ENCODE measurements around the gene ENTPD6. TPM values are rescaled to one million over a fixed set of nuclear protein-coding genes. Genes with fewer than 3 reads are reported as not detected.
"Not testable (repeated sequence)": the region's sequence is repeated elsewhere in the genome, so short reads cannot be mapped to it uniquely, and the experiment has no call there.

Gene ENTPD6
- total RNA-seq, 1 donor from 2014 or later: 73.4 TPM

DNA sequence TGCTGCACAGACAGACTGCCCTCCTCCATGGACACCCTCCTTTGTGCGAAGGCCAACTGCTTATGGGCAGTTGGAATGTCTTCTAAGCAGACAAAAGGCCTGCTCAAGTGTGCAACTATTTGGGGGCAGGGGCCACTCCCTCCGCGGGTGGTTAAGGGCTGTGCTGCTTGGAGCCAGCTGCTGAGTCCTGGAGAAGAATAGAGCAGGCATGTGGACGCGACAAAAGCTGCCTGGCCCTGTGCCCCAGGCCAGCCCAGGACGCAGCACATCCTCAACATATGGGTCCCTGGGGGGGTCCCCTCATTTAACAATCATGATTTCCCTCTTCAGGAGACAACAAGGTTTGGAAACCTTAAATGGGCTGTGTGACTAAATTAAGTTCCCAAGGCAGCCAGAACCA, 45.5 kb upstream of the ENTPD6 start:
- no peak for TF ChIP-seq CTCF (conservative IDR thresholded peaks at IDR 0.05)
- Mint-ChIP-seq H3K36me3 (ENCODE audit: low read depth) (no peaks in the 10 kb centered on the region), H3K9me3 (no peaks in the 10 kb centered on the region), H3K27ac (ENCODE audit: unreplicated experiment) (peak overlapping the region; percentile 79), H3K4me3 (peak overlapping the region; percentile 16), H3K27me3 (ENCODE audit: low read depth) (peaks cover 23% of the 10 kb centered on the region), H3K4me1 (peaks cover 22% of the 10 kb centered on the region)
- peak; percentile 41 for DNase-seq (ENCODE audit: low read depth, low spot score)

DNA sequence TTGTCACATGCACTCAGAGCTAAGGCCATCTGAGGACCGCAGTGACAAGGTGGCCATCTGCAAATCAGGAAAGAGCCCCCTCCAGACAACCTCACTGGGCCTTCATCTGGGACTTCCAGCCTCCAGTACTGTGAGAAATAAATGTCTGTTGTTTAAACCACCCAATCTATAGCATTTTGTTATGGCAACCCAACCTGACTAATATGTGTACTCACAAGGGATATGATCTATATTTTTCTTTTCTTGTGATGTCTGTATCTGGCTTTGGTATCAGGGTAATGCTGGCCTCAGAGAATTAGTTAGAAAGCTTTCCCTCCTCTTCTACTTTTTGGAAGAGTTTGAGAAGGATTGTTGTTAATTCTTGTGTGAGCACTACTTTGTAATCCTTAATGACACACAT, 37.5 kb upstream of the ENTPD6 start:
- TF ChIP-seq CTCF (conservative IDR thresholded peaks at IDR 0.05): no peak
- H3K27ac Mint-ChIP-seq (ENCODE audit: unreplicated experiment): no peak overlapping the region
- H3K4me3 Mint-ChIP-seq: no peak overlapping the region
- no peak for DNase-seq (ENCODE audit: low read depth, low spot score)
- H3K27me3 Mint-ChIP-seq (ENCODE audit: low read depth): peaks cover 10% of the 10 kb centered on the region
- no peaks in the 10 kb centered on the region for H3K4me1 Mint-ChIP-seq
- H3K36me3 Mint-ChIP-seq (ENCODE audit: low read depth): peaks cover 6% of the 10 kb centered on the region
- peaks cover 2% of the 10 kb centered on the region for H3K9me3 Mint-ChIP-seq

GRCh38 chr20:25160467-25160866, 35.0 kb upstream of the ENTPD6 start:
- no peaks in the 10 kb centered on the region for H3K4me1 Mint-ChIP-seq
- no peak overlapping the region for H3K4me3 Mint-ChIP-seq
- no peak for DNase-seq (ENCODE audit: low read depth, low spot score)
- H3K9me3 Mint-ChIP-seq: peaks cover 2% of the 10 kb centered on the region
- H3K27me3 Mint-ChIP-seq (ENCODE audit: low read depth): peaks cover 10% of the 10 kb centered on the region
- no peak for TF ChIP-seq CTCF (conservative IDR thresholded peaks at IDR 0.05)
- H3K36me3 Mint-ChIP-seq (ENCODE audit: low read depth): peaks cover 3% of the 10 kb centered on the region
- H3K27ac Mint-ChIP-seq (ENCODE audit: unreplicated experiment): no peak overlapping the region

GRCh38 chr20:25160897-25161296, 34.6 kb upstream of the ENTPD6 start:
- Mint-ChIP-seq H3K9me3 (peaks cover 2% of the 10 kb centered on the region), H3K36me3 (ENCODE audit: low read depth) (peaks cover 3% of the 10 kb centered on the region), H3K27me3 (ENCODE audit: low read depth) (peaks cover 10% of the 10 kb centered on the region), H3K27ac (ENCODE audit: unreplicated experiment) (no peak overlapping the region), H3K4me3 (no peak overlapping the region), H3K4me1 (no peaks in the 10 kb centered on the region)
- no peak for DNase-seq (ENCODE audit: low read depth, low spot score)
- no peak for TF ChIP-seq CTCF (conservative IDR thresholded peaks at IDR 0.05)

- TF ChIP-seq CTCF (conservative IDR thresholded peaks at IDR 0.05): no peak
- Mint-ChIP-seq H3K27me3 (ENCODE audit: low read depth) (peaks cover 37% of the 10 kb centered on the region), H3K9me3 (no peaks in the 10 kb centered on the region)
These were observed 30.4 kb upstream of the ENTPD6 start for GRCh38 chr20:25165128-25165527.

DNA sequence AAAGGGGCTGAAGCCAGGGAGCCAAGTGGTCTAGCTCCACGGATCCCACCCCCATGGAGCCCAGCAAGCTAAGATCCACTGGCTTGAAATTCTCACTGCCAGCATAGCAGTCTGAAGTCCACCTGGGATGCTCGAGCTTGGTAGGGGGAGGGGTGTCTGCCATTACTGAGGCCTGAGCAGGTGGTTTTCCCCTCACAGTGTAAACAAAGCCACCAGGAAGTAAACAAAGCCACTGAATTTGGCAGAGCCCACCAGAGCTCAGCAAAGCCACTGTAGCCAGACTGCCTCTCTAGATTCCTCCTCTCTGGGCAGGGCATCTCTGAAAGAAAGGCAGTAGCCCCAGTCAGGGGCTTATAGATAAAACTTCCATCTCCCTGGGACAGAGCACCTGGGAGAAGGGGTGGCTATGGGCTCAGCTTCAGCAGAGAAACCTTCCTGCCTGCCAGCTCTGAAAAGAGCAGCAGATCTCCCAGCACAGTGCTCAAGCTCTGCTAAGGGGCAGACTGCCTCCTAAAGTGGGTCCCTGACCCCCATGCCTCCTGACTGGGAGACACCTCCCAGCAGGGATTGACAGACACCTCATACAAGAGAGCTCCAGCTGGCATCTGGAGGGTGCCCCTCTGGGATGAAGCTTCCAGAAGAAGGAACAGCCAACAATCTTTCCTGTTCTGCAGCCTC, 29.3 kb upstream of the ENTPD6 start:
- H3K4me1 Mint-ChIP-seq; DNase-seq (ENCODE audit: low read depth, low spot score); H3K4me3 Mint-ChIP-seq; H3K36me3 Mint-ChIP-seq (ENCODE audit: low read depth); H3K9me3 Mint-ChIP-seq; H3K27ac Mint-ChIP-seq (ENCODE audit: unreplicated experiment): not testable (repeated sequence)
- H3K27me3 Mint-ChIP-seq (ENCODE audit: low read depth): peaks cover 40% of the 10 kb centered on the region

More at GRCh38 chr20:25165128-25165527, 30.4 kb upstream of the ENTPD6 start:
- DNase-seq (ENCODE audit: low read depth, low spot score): no peak
- Mint-ChIP-seq H3K4me1 (no peaks in the 10 kb centered on the region), H3K36me3 (ENCODE audit: low read depth) (peaks cover 11% of the 10 kb centered on the region), H3K27ac (ENCODE audit: unreplicated experiment) (no peak overlapping the region), H3K4me3 (no peak overlapping the region)
